Measurements from ENCODE around the gene PCK1.

- no peak for TF ChIP-seq CTCF (conservative IDR thresholded peaks at IDR 0.05)
- TF ChIP-seq ZFX (IDR thresholded peaks at IDR 0.05) = no peak
These were observed 6.7 kb downstream of the PCK1 start for GRCh38 chr20:57567471-57568079.
